ENCODE data around the gene DOCK3. TPM values are rescaled to one million over a fixed set of nuclear protein-coding genes. Genes with fewer than 3 reads are reported as not detected.

Gene DOCK3
- total RNA-seq, 1 donor from 2014 or later, result under 0.01 TPM

- TF ChIP-seq CTCF (IDR thresholded peaks at IDR 0.05; ENCODE audit: insufficient read depth, low read length, severe bottlenecking), result no peak
- H3K4me3 ChIP-seq (ENCODE audit: low read depth, low read length), result no peak overlapping the region
- H3K36me3 ChIP-seq (ENCODE audit: control insufficient read depth, insufficient read depth, low read length), result no peaks in the 10 kb centered on the region
- H3K27me3 ChIP-seq (ENCODE audit: control insufficient read depth, insufficient read depth, low read length), result no peaks in the 10 kb centered on the region
- DNase-seq (ENCODE audit: low read depth), result no peak
- no peak for FAIRE-seq
These were observed 703.3 kb downstream of the DOCK3 start for GRCh38 chr3:51378065-51378464.

- DNase-seq (ENCODE audit: low read depth), result no peak
- Histone ChIP-seq H3K36me3 (ENCODE audit: control insufficient read depth, insufficient read depth, low read length) (no peaks in the 10 kb centered on the region), H3K27me3 (ENCODE audit: control insufficient read depth, insufficient read depth, low read length) (no peaks in the 10 kb centered on the region), H3K4me3 (ENCODE audit: low read depth, low read length) (no peak overlapping the region)
- FAIRE-seq, result no peak
- TF ChIP-seq CTCF (IDR thresholded peaks at IDR 0.05; ENCODE audit: insufficient read depth, low read length, severe bottlenecking), result no peak
These were observed 704.0 kb downstream of the DOCK3 start for GRCh38 chr3:51378726-51379125.

GRCh38 chr3:51379301-51379700 lies 704.6 kb downstream of the DOCK3 start:
- no peaks in the 10 kb centered on the region for H3K27me3 ChIP-seq (ENCODE audit: control insufficient read depth, insufficient read depth, low read length)

GRCh38 chr3:51379746-51380455 lies 705.2 kb downstream of the DOCK3 start:
- FAIRE-seq (no peak), DNase-seq (ENCODE audit: low read depth) (no peak)
- Histone ChIP-seq H3K36me3 (ENCODE audit: control insufficient read depth, insufficient read depth, low read length) (no peaks in the 10 kb centered on the region), H3K27me3 (ENCODE audit: control insufficient read depth, insufficient read depth, low read length) (no peaks in the 10 kb centered on the region), H3K4me3 (ENCODE audit: low read depth, low read length) (no peak overlapping the region)
- TF ChIP-seq CTCF (IDR thresholded peaks at IDR 0.05; ENCODE audit: insufficient read depth, low read length, severe bottlenecking), result no peak

More at GRCh38 chr3:51379301-51379700, 704.6 kb downstream of the DOCK3 start:
- TF ChIP-seq CTCF (IDR thresholded peaks at IDR 0.05; ENCODE audit: insufficient read depth, low read length, severe bottlenecking), result no peak
- H3K4me3 ChIP-seq (ENCODE audit: low read depth, low read length), result no peak overlapping the region
- DNase-seq (ENCODE audit: low read depth) (no peak), FAIRE-seq (peak; percentile 50)
- no peaks in the 10 kb centered on the region for H3K36me3 ChIP-seq (ENCODE audit: control insufficient read depth, insufficient read depth, low read length)

- Histone ChIP-seq H3K4me3 (ENCODE audit: low read depth, low read length) (no peak overlapping the region), H3K36me3 (ENCODE audit: control insufficient read depth, insufficient read depth, low read length) (no peaks in the 10 kb centered on the region), H3K27me3 (ENCODE audit: control insufficient read depth, insufficient read depth, low read length) (no peaks in the 10 kb centered on the region)
- FAIRE-seq, result no peak
- no peak for TF ChIP-seq CTCF (IDR thresholded peaks at IDR 0.05; ENCODE audit: insufficient read depth, low read length, severe bottlenecking)
- DNase-seq (ENCODE audit: low read depth), result no peak
These were observed 706.0 kb downstream of the DOCK3 start for GRCh38 chr3:51380601-51381332.

Data from bronchial epithelial cell (primary cell).